GM12872 (cell line): ENCODE data around the gene PTMS.

ENCODE experiments used
- CTCF ChIP-seq: IDR thresholded peaks from 3 replicates; pipeline ENCODE4 v1.5.1; 2011; ENCODE audit warnings: low read depth, mild to moderate bottlenecking, low read length, moderate library complexity; ENCODE audit not compliant: insufficient read depth

The PTMS gene

GRCh38 chr12:6754411-6754810 lies 11.8 kb upstream of the PTMS start:
- TF ChIP-seq CTCF = no peak

- TF ChIP-seq CTCF = no peak
These were observed 9.0 kb upstream of the PTMS start for GRCh38 chr12:6757028-6757690.

- no peak for TF ChIP-seq CTCF
These were observed 7.6 kb upstream of the PTMS start for GRCh38 chr12:6758506-6759095.

GRCh38 chr12:6759741-6760140 lies 6.4 kb upstream of the PTMS start:
- no peak for TF ChIP-seq CTCF

- no peak for TF ChIP-seq CTCF
These were observed 2.8 kb upstream of the PTMS start for GRCh38 chr12:6763380-6763779.

- no peak for TF ChIP-seq CTCF
These were observed 1.9 kb upstream of the PTMS start for GRCh38 chr12:6764011-6764828.

GRCh38 chr12:6765048-6765633 lies 1.0 kb upstream of the PTMS start:
- TF ChIP-seq CTCF = no peak
